ENCODE results near the gene PHC2. TPM values are rescaled to one million over a fixed set of nuclear protein-coding genes. Genes with fewer than 3 reads are reported as not detected.

The PHC2 gene
- total RNA-seq, result 222 TPM

- Histone ChIP-seq H3K27ac (peak within 1 kb of the TSS; percentile 45 to 51), H3K27me3 (no peaks in the 10 kb centered on the region), H3K4me3 (peak within 1 kb of the TSS; percentile 84 to 94), H3K4me1 (no peaks in the 10 kb centered on the region), H3K9me3 (no peaks in the 10 kb centered on the region), H3K36me3 (no peaks in the 10 kb centered on the region)
- intact Hi-C loops (cut with DNase I), result loop anchor here (1.0 to 5.0 kb wide), 6 partner anchors 21 to 134 kb away; partner anchors contain the start of gene ZSCAN20
- DNase-seq (ENCODE audit: low spot score in 2 of 2), result peak; percentile 96 to 99
- peak in 2 of 3 experiments; percentile 37 to 51 for TF ChIP-seq CTCF (IDR thresholded peaks at IDR 0.05)
These were observed at the start of gene PHC2 for GRCh38 chr1:33430692-33431593. TSS of gene PHC2 (minus strand) at chr1:33431095. CDS start at chr1:33375539, 55,556 bp downstream.

- H3K27me3 ChIP-seq, result no peaks in the 10 kb centered on the region
- intact Hi-C loops (cut with DNase I), result no loop called here
- no peak for DNase-seq (ENCODE audit: low spot score in 2 of 2)
- peaks cover 3 to 17% of the 10 kb centered on the region in 2 donors for H3K4me1 ChIP-seq
- H3K4me3 ChIP-seq, result no peak overlapping the region
- peaks cover 16 to 23% of the 10 kb centered on the region in 2 donors for H3K36me3 ChIP-seq
- TF ChIP-seq CTCF (IDR thresholded peaks at IDR 0.05), result no peak
- H3K27ac ChIP-seq, result no peak overlapping the region
- H3K9me3 ChIP-seq, result no peaks in the 10 kb centered on the region
These were observed 46.6 kb upstream of the PHC2 start for GRCh38 chr1:33477451-33477850.

GRCh38 chr1:33473900-33474299 is 43.0 kb upstream of the PHC2 start:
- no peak for TF ChIP-seq CTCF (IDR thresholded peaks at IDR 0.05)
- Histone ChIP-seq H3K9me3 (no peaks in the 10 kb centered on the region), H3K27me3 (no peaks in the 10 kb centered on the region), H3K4me1 (peaks cover 3 to 27% of the 10 kb centered on the region in 2 donors), H3K4me3 (peak overlapping the region in 1 of 2 donors; percentile 73), H3K27ac (peak overlapping the region; percentile 35 to 62), H3K36me3 (peaks cover 0 to under 1% of the 10 kb centered on the region in 2 donors)
- intact Hi-C loops (cut with DNase I), result loop anchor here (2.0 to 5.0 kb wide), 5 partner anchors 107 to 1887 kb away; no protein-coding TSS in a partner anchor
- peak in 1 of 2 donors; percentile 81 for DNase-seq (ENCODE audit: low spot score in 2 of 2)

- intact Hi-C loops (cut with DNase I), result loop anchor here (1.0 to 5.0 kb wide), 7 partner anchors 42 to 1885 kb away; no protein-coding TSS in a partner anchor
- H3K27me3 ChIP-seq, result no peaks in the 10 kb centered on the region
- H3K27ac ChIP-seq, result peak within 1 kb of the TSS; percentile 89 to 90
- no peak for TF ChIP-seq CTCF (IDR thresholded peaks at IDR 0.05)
- H3K4me3 ChIP-seq, result peak within 1 kb of the TSS; percentile 68 to 73
- peak; percentile 94 to 99 for DNase-seq (ENCODE audit: low spot score in 2 of 2)
- H3K36me3 ChIP-seq, result no peaks in the 10 kb centered on the region
- H3K9me3 ChIP-seq, result no peaks in the 10 kb centered on the region
- H3K4me1 ChIP-seq, result peaks cover 3 to 27% of the 10 kb centered on the region in 2 donors
These were observed 41.5 kb upstream of the PHC2 start, which contains the start of gene ZSCAN20 for GRCh38 chr1:33472269-33472980. TSS of gene ZSCAN20 (plus strand) at chr1:33472645. CDS start at chr1:33479289, 6,644 bp downstream.

- Histone ChIP-seq H3K4me3 (no peak overlapping the region), H3K27me3 (no peaks in the 10 kb centered on the region), H3K9me3 (no peaks in the 10 kb centered on the region), H3K4me1 (peaks cover 3 to 27% of the 10 kb centered on the region in 2 donors), H3K27ac (peak overlapping the region; percentile 70 to 90), H3K36me3 (no peaks in the 10 kb centered on the region)
- no peak for DNase-seq (ENCODE audit: low spot score in 2 of 2)
- no peak for TF ChIP-seq CTCF (IDR thresholded peaks at IDR 0.05)
- intact Hi-C loops (cut with DNase I), result loop anchor here (2.0 to 5.0 kb wide), 5 partner anchors 104 to 1884 kb away; no protein-coding TSS in a partner anchor
These were observed 40.5 kb upstream of the PHC2 start for GRCh38 chr1:33471416-33471815.

Measured in ascending aorta (tissue), 2 donors.